Activated T-cell treated with anti-CD3 and anti-CD28 coated beads, Interleukin-2, amount 50 U/mL, for 4 hours (primary cell): Measurements from ENCODE around the gene CSMD2. TPM values are rescaled to one million over a fixed set of nuclear protein-coding genes. Genes with fewer than 3 reads are reported as not detected.

ENCODE experiments used
- ATAC-seq, 2 donors: fragments of 200-7000 bp; cut with Tn5 transposase; one replicate each; pipeline ENCODE4 v1.10.0; 2021
- DNase-seq: peaks from one replicate; pipeline ENCODE4 v3.0.0-alpha.2; 2020
- H3K27me3 Mint-ChIP-seq: one replicate; pipeline ENCODE4 v1.8.0; 2021; ENCODE audit warnings: low read depth, mixed read lengths
- H3K36me3 Mint-ChIP-seq: one replicate; pipeline ENCODE4 v1.8.0; 2022; ENCODE audit warnings: mixed read lengths; ENCODE audit not compliant: insufficient read depth
- H3K4me1 Mint-ChIP-seq: one replicate; pipeline ENCODE4 v1.8.0; 2021; ENCODE audit warnings: low read depth, mixed read lengths
- H3K4me3 Mint-ChIP-seq: one replicate; pipeline ENCODE4 v1.8.0; 2021; ENCODE audit warnings: mild to moderate bottlenecking, moderate library complexity, mixed read lengths
- H3K9me3 Mint-ChIP-seq: one replicate; pipeline ENCODE4 v1.8.0; 2021; ENCODE audit warnings: mixed read lengths
- total RNA-seq, 3 donors: library from RNA; stranded (reverse); gene quantifications; one replicate each; pipeline ENCODE4 v1.2.1, GENCODE V29; 2021

Gene CSMD2
- total RNA-seq, 3 donors from 2014 or later, result not detected

DNA sequence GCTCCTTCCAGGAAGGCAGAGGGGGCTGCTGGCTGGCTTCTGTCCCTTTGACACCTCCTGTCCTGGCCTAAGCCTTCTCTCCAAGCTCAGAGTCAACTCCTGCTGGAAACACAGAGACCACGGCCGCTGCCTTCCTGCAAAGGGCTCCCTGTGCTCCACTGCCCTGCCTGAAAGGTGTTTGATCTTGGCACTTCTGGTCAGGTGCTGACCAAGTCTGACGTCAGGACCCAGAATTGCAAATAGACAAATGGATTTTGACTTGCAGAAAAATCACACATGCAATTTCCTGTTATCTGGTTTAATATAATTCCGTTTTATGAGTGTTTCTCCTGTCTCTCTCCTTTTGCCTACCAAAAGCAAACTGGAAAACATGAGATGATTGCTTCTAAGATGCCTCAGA lies 387.7 kb downstream of the CSMD2 start:
- Mint-ChIP-seq H3K4me3 (no peak overlapping the region), H3K4me1 (no peaks in the 10 kb centered on the region), H3K27me3 (peaks cover 9% of the 10 kb centered on the region), H3K9me3 (no peaks in the 10 kb centered on the region), H3K36me3 (no peaks in the 10 kb centered on the region)
- ATAC-seq, result no peak
- no peak for DNase-seq

DNA sequence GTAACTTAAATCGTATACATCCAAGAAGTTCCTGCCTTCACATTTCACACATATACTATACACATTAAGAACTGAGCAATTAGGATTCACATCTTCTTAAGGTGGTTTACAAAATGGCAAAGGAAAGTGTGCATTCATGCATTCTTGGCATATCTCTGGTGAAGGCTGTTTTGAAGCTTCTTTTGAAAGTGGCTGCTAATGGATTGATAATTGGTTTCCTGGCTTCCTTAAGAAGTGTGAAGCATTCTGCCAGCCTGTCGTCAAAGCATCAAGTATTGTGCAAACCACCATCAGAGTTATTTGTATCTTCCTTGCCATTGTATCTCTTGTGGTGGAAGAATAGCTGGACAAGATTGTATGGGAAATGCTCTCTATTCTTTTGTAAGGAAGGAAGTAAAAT lies 396.2 kb downstream of the CSMD2 start:
- Mint-ChIP-seq H3K9me3 (no peaks in the 10 kb centered on the region), H3K4me1 (no peaks in the 10 kb centered on the region), H3K36me3 (no peaks in the 10 kb centered on the region), H3K4me3 (no peak overlapping the region), H3K27me3 (peaks cover 11% of the 10 kb centered on the region)
- DNase-seq, result no peak
- no peak for ATAC-seq

DNA sequence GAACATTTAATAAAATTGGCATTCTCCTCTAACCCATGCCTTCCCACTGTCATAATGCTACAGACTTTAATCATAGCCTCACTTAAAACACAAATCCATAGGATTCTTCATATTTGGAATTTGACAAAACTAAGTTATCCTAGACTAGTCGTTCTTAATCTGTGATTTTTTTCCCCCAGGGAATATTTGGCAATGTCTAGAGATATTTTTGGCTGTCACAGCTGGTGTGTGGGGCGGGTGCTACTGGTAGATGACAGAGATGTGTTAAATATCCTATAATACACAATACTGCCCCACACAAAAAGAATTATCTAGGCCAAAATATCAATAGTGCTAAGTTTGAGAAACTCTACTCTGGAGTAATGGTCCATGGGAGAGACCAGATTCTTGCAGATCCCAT lies 396.9 kb downstream of the CSMD2 start:
- Mint-ChIP-seq H3K36me3 (no peaks in the 10 kb centered on the region), H3K27me3 (peaks cover 7% of the 10 kb centered on the region), H3K9me3 (no peaks in the 10 kb centered on the region), H3K4me3 (no peak overlapping the region), H3K4me1 (no peaks in the 10 kb centered on the region)
- ATAC-seq, result no peak
- no peak for DNase-seq

DNA sequence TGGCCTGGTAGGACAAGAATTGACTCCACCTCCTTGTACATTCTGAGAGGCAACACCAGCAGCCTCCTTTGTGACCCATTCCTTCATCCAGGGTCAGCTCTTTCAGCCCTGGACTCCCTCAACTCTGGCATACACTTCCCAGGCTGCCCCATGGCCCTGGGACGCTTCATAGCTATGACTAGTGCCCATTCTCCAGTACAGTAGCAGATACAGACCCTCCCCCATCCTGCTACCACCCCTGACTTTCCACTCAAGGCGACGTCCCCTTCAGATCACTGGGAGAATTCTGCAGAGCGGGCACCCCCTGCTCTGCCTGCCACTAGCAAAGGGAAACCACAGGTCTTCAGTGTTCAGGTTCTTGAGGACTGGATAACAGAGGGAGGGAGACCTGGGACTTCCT lies 400.9 kb downstream of the CSMD2 start:
- Mint-ChIP-seq H3K4me1 (no peaks in the 10 kb centered on the region), H3K4me3 (no peak overlapping the region), H3K27me3 (peaks cover 2% of the 10 kb centered on the region), H3K36me3 (no peaks in the 10 kb centered on the region), H3K9me3 (no peaks in the 10 kb centered on the region)
- no peak for ATAC-seq
- DNase-seq, result no peak

DNA sequence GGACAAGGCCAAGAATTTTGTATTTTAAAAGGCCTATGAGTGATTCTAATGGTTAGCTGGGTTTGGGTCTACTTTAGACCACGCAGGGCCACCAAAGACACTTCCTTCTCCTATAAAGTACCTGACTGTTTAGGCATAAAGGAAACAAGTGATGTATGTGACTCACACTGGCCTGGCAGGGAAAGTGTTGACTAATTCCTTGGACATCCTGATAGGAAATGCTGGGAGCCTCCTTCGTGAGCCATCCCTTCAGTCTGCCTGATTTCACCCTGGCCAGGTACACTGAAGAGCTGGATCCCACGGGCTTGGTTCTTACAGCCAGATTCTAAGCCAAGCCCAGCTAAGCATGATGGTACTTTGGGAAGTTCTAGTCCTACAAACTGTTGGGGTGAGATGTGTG lies 401.6 kb downstream of the CSMD2 start:
- no peaks in the 10 kb centered on the region for H3K36me3 Mint-ChIP-seq
- ATAC-seq, result no peak
- peaks cover 4% of the 10 kb centered on the region for H3K27me3 Mint-ChIP-seq
- no peak for DNase-seq
- H3K4me1 Mint-ChIP-seq, result no peaks in the 10 kb centered on the region
- H3K9me3 Mint-ChIP-seq, result no peaks in the 10 kb centered on the region
- H3K4me3 Mint-ChIP-seq, result no peak overlapping the region

DNA sequence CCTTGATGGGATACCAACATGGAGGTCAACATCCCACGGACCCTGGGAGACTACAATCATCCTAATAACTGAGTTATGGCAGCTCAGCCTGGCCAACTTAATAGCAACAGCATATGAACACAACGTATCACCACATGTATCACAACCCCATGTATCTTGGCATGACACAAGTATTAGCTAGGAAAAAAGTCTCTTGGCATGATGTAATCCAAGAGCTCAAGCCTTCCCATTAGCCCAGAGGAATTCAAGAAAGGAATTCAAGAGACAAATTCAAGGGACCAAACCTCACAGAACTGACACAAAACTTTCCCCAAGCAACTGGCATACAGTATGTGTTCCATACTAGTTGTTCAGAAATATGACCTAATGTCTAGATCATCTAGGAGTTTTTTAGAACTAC lies 402.1 kb downstream of the CSMD2 start:
- Mint-ChIP-seq H3K36me3 (no peaks in the 10 kb centered on the region), H3K9me3 (no peaks in the 10 kb centered on the region), H3K4me1 (no peaks in the 10 kb centered on the region), H3K4me3 (no peak overlapping the region), H3K27me3 (peaks cover 4% of the 10 kb centered on the region)
- ATAC-seq, result no peak
- no peak for DNase-seq

DNA sequence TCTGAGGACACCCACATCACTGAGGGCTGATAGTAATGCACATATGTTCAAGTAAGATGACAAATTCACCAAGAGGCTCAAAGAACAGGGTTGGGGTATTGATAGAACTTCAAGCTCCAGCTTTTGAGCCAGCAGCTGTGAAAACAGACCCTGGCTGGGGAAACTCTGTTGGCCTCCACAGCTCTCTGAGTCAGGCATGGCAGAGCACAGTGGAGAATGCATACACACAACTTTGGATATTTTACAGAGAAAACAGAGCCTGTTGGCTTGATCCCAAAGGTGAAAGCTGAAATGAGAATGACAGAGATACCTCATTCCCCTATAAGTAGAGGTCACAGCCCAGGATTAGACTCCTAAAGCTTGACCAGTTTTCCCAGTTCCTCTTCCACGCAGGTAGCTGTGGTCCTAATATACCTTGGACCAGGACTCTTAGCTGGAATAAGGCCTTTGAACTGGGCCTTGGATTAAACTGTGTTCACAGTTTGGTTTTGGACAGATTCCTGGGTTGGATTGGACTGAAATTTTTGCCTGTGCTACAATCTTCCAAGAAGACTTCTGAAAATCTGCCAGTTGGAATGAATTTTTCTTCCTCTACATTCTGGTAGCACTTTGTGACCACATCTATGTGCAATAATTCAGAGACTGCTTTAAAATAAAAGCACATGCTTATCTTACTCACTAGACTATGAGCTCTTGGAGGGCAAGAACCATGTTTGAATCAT lies 402.8 kb downstream of the CSMD2 start:
- DNase-seq, result no peak
- H3K9me3 Mint-ChIP-seq, result peaks cover 3% of the 10 kb centered on the region

DNA sequence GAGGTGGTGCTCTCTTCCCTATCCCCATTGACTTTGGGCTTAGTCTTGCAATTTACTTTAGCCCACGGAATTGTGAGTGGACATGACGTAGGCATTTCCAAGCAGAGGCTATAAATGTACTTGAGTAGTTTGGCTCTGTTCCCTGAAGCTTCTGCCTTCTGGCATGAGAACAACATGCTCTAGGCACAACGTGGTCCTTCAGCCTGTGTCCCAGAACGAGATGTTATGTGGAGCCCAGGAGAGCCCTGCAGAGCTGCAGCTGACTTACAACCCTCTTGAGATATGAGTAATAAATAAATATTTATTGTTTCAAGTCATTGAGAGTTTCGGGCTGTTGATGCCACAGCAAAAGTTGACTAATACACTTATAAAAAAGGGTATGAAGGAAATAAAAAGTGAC lies 406.3 kb downstream of the CSMD2 start:
- no peaks in the 10 kb centered on the region for H3K4me1 Mint-ChIP-seq
- H3K9me3 Mint-ChIP-seq, result peaks cover 3% of the 10 kb centered on the region

More for the DNA sequence above, 402.8 kb downstream of the CSMD2 start:
- Mint-ChIP-seq H3K27me3 (peaks cover 4% of the 10 kb centered on the region), H3K4me3 (no peak overlapping the region), H3K36me3 (no peaks in the 10 kb centered on the region), H3K4me1 (no peaks in the 10 kb centered on the region)
- no peak for ATAC-seq

DNA sequence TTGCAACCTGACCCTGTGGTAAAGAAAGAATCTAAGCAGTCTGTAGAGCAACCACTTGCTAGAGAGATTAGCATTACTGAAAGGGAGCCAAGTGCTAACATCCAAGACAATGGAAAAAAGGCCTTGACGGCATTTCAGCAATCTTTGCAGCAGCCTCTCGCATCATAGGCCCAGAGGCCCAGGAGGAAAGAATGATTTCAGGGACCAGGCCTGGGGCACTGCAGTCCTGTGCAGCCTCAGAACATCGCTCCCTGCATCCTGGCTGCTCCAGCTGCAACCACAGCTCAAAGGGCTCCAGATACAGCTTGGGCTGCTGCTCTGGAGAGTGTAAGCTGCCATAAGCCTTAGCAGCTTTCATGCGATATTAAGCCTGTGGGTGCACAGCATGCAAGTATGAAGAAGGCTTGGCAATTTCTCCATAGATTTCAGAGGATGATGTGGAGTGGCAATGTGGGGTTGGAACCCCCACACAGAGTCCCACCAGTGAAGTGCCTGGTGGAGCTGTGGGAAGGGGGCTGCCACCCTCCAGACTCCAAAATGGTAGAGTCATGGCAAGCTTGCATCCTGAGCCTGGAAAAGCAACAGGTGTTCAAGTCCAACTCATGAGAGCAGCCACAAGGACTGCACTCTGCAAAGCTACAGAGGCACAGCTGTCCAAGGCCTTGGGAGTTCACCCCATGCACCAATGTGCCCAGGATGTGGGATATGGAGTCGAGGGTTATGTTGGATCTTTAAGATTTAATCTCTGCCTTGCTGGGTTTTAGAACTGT lies 411.8 kb downstream of the CSMD2 start:
- no peak for DNase-seq
- Mint-ChIP-seq H3K4me1 (no peaks in the 10 kb centered on the region), H3K27me3 (peaks cover 6% of the 10 kb centered on the region), H3K36me3 (no peaks in the 10 kb centered on the region), H3K4me3 (no peak overlapping the region), H3K9me3 (peaks cover 12% of the 10 kb centered on the region)
- ATAC-seq, result no peak

More for the DNA sequence above, 406.3 kb downstream of the CSMD2 start:
- H3K27me3 Mint-ChIP-seq, result peaks cover 2% of the 10 kb centered on the region
- DNase-seq, result no peak
- no peak for ATAC-seq
- no peaks in the 10 kb centered on the region for H3K36me3 Mint-ChIP-seq
- H3K4me3 Mint-ChIP-seq, result no peak overlapping the region

DNA sequence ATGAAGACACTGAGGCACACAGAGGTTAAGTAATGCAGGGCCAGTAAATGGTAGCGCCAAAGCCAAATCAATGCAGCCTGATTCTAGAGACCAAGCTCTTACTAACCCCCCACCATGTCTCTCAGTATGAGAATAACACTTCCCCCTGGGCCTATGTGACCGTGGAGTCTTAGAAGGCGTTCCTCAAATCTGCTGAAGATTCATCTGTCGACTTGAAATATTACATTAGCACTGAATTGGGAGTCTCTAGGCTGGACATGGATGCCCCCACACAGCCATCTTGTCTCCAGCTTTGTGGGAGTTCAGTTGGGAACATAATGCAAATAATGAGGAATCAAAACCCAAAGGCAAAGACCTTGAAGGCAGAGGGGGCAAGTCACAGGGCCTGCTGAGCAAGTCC lies 419.1 kb downstream of the CSMD2 start:
- Mint-ChIP-seq H3K27me3 (peaks cover 15% of the 10 kb centered on the region), H3K36me3 (no peaks in the 10 kb centered on the region), H3K4me3 (no peak overlapping the region), H3K9me3 (no peaks in the 10 kb centered on the region), H3K4me1 (no peaks in the 10 kb centered on the region)
- DNase-seq (no peak), ATAC-seq (no peak)

DNA sequence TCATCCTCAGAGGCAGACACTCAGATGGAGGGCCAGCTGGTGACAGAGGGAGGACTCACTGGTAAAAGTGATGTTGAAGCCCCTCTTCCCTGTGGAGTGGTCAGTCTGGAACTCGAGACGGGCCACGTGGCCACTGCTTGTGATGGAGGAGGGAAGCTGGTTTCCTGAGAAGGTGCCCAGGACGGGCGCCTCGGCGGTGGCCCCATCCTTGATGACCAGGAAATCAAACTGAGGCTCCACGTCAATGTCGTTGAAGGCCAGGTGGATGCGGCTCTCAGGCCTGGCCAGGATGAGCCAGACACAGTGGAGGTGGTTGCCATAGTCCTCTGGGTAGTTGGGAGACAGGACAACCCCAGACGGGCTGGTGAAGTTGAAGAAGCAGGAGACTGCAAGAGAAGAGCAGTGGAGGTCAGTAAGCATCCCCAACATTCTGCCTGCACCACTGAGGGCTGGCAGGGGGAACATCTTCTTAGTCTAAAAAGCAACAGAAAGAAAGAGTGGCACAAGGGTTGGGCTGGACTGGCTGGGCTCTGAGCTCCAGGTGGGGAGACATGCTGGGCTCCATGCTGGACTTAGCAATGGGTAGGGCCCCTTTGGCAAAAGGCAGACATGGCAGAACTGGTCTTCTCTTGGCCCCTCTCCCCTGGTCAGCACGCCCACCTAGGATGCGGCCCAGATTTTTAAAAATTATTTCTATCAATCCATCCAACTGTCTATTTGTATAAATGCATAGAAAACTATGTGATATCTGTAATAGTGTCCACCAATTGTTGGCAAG lies 421.6 kb downstream of the CSMD2 start:
- no peak for DNase-seq
- Mint-ChIP-seq H3K36me3 (no peaks in the 10 kb centered on the region), H3K27me3 (peaks cover 15% of the 10 kb centered on the region)

DNA sequence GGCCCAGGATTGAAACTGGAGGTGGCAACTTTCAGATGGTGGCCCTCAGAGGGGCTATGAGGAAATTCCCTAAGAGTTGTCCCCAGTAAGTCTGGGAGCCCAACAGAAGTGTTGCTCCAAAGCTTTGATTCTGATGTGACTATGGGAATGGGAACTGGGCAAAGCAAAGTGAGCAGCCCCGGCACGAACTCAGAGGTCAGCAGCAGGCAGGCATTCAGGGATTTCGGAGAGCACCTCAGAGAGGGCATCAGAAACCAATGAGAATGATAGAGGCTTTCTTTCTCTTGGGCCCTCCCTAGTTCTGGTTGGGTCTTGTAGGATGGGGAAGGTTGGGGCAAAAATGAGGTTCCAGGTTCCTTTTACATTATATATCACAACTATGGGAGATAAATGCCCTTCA lies 422.4 kb downstream of the CSMD2 start:
- no peaks in the 10 kb centered on the region for H3K4me1 Mint-ChIP-seq
- DNase-seq (no peak), ATAC-seq (no peak)
- no peaks in the 10 kb centered on the region for H3K9me3 Mint-ChIP-seq
- peaks cover 15% of the 10 kb centered on the region for H3K27me3 Mint-ChIP-seq
- no peak overlapping the region for H3K4me3 Mint-ChIP-seq
- H3K36me3 Mint-ChIP-seq, result no peaks in the 10 kb centered on the region

More for the DNA sequence above, 421.6 kb downstream of the CSMD2 start:
- no peak overlapping the region for H3K4me3 Mint-ChIP-seq
- no peaks in the 10 kb centered on the region for H3K9me3 Mint-ChIP-seq
- no peaks in the 10 kb centered on the region for H3K4me1 Mint-ChIP-seq
- ATAC-seq, result no peak

DNA sequence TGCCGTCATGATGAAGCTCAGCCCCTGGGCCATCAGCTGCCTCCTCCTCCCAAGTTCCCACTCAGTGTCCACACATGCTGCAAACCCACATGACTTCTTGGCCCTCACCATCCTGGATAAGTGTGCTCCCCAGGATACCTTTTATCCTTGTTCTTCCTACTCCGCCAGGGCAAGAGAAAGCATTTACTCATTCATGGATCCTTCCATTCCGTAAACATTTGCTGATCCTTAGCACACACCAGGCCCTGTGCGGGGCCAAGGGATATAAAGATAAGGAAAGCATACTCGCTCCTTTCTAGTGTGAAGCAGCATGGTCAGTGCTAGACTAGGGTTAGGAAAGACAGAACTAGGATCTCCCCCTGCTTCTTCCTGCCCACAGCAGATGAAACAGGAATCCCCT lies 423.3 kb downstream of the CSMD2 start:
- Mint-ChIP-seq H3K4me3 (no peak overlapping the region), H3K4me1 (no peaks in the 10 kb centered on the region), H3K9me3 (no peaks in the 10 kb centered on the region), H3K27me3 (peaks cover 15% of the 10 kb centered on the region), H3K36me3 (no peaks in the 10 kb centered on the region)
- DNase-seq (no peak), ATAC-seq (no peak)

DNA sequence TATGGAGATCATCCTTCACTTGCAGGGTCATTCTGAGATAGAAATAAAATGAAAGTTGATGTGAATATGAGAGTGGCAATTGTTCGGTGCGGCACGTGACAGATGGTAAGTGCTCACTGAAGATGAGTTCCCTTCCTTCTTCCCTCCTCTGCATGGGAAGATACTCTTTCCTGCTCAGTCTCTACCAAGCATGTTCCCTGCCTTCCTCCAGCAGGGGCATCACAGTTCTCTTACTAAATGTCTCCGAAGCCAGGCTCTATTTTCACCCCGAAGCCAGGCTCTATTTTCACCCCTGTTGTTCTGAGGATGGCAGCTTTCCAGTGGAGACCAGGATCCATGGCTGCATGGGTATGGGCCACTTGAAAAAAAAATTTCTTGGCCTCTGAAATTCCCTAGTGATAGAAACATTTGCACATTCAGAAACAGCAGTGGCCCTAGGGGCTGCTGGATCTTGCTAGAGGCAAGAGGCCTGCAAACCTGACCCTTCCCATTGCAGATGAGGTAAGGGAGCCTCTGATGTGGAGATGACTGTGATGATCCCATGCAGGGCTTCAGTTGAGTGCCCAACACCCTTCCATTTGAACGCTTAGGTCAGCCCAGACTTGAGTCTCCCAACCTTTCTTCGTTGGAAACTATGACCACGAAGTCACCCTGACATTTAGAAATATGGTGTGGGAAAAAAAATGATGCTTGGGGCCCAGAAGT lies 424.8 kb downstream of the CSMD2 start:
- no peak overlapping the region for H3K4me3 Mint-ChIP-seq

More for the DNA sequence above, 424.8 kb downstream of the CSMD2 start:
- DNase-seq (no peak), ATAC-seq (no peak)
- Mint-ChIP-seq H3K4me1 (no peaks in the 10 kb centered on the region), H3K27me3 (peaks cover 12% of the 10 kb centered on the region), H3K36me3 (no peaks in the 10 kb centered on the region), H3K9me3 (no peaks in the 10 kb centered on the region)
